Stimulated activated CD8-positive, alpha-beta memory T cell treated with anti-CD3 and anti-CD28 coated beads, Interleukin-12 subunit alpha, Interleukin-12 subunit beta, amount 100 ng/mL, for 4 hours (primary cell): ENCODE measurements around the gene NCKAP5.

Source experiments
- DNase-seq: peaks from one replicate; pipeline ENCODE4 v3.0.0-alpha.2; 2020; ENCODE audit warnings: low read depth

NCKAP5 gene

GRCh38 chr2:133333181-133333580 lies 235.1 kb downstream of the NCKAP5 start:
- no peak for DNase-seq

DNA sequence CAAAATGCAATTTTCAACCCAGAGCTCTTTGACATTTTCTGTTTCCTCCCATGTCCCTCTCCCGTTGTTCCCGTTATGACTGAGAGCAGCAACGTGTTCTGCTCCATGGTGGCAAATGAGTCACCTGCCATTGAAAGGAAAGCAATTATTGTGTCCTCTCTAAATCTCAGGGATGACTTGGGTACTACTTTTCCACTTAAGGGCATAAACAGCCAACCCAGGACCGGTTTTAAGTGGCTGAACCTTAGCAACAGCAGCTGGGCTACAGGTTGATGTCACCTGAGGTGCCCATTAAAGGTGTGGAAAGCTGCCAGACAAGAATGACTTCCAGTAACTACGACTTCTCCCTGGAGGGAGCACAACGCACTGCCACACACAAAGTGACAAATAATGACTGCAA lies 236.8 kb downstream of the NCKAP5 start:
- DNase-seq = no peak

GRCh38 chr2:133326652-133327397 lies 241.4 kb downstream of the NCKAP5 start:
- DNase-seq = no peak

- DNase-seq = no peak
Observed at GRCh38 chr2:133324150-133324561, 244.1 kb downstream of the NCKAP5 start.

GRCh38 chr2:133322909-133323308 lies 245.4 kb downstream of the NCKAP5 start:
- no peak for DNase-seq

DNA sequence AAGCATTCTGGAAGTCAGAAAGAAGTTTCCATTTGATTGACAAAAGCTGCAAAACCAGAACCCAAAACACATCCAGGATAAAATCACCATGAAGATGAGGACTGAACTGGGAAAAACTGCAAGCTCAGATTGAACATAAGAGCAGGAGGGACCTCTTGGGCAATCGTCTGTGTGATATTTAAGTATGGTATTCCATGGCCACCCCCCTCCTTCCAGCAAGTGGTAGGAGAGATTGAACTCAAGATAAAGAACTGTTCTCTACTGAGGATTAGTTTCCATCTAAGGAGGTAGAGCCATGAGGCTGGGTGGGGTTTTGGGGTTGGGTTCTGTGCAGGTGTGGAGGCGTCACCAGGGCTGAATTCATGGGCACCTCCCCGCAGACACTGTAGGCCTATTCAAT lies 251.1 kb downstream of the NCKAP5 start:
- DNase-seq = no peak

DNA sequence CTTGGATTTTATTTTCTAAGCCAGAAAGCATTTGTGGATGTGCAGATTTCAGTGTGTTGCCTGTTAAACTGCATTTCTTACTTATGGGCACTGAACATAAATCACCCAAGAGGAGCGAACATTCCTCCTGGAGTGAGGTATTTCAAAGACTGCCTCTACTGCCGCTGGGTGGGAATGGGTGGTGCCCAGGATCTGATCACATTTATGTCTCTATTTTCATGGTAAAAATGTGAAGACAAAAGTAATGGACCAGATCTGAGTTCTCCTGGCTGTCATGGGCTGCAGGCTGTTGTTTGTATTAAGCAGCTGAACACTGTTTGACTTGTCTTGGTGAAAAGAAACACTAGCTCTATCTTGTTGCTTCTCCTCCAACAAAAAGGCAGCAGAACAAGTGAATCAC lies 251.7 kb downstream of the NCKAP5 start:
- DNase-seq = no peak

DNA sequence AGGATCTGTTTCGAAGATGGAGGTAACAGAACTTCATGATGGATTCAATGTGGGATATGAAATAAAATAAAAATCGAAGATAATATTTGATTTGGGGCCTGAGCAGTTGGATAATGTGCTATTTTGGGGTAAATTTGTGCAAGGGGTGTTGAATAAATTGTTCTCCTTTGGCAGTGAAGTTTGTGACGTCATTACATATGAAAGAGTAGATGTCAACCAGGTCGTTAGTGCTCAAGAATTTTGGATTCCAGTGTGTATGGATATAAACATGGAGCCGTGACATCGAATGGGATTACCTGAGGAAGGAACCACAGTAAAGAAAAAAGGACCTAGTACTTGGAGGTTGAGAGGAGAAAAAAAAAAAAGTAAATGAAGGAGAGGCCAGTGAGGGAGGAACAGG lies 253.0 kb downstream of the NCKAP5 start:
- no peak for DNase-seq

GRCh38 chr2:133314795-133315194 lies 253.5 kb downstream of the NCKAP5 start:
- DNase-seq = no peak

- no peak for DNase-seq
Observed at GRCh38 chr2:133312038-133312729, 256.1 kb downstream of the NCKAP5 start.

- no peak for DNase-seq
Observed at GRCh38 chr2:133306236-133306635, 262.0 kb downstream of the NCKAP5 start.

DNA sequence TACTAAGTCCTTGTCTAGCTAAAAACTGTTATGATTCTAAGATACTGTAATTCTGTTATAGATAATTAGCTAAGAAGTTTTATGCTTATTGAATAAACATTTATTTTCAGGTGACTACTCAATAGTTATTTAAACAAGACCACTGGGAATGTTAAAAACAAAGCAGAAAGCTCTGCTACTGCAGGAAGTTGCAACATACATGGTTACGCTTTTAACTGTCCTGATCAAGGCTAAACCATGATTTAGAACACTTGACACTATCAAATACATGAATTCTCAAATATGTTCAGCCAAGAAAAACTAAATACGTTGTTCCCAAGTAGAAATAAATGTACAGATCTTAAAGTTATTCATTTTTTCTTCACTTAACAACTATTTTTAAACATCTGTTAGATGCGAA lies 263.9 kb downstream of the NCKAP5 start:
- DNase-seq = no peak

DNA sequence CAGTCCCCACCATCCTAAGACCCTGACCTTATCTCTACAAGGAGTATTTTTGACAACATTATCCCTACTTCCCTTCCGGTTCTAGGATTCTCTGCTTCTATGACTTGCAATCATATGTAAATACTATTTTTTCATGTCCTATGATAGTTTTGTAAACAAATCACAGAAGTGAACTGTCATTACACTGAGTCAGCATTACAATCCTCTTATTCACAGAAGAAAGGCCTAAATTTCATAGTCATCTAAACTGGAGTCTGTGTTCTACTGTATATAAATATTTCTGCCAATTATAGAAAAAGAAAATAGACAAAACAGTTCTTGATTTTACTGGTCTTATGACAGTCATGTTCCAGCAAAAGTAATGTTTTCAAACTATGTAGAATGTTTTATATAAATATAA lies 265.1 kb downstream of the NCKAP5 start:
- DNase-seq = no peak

DNA sequence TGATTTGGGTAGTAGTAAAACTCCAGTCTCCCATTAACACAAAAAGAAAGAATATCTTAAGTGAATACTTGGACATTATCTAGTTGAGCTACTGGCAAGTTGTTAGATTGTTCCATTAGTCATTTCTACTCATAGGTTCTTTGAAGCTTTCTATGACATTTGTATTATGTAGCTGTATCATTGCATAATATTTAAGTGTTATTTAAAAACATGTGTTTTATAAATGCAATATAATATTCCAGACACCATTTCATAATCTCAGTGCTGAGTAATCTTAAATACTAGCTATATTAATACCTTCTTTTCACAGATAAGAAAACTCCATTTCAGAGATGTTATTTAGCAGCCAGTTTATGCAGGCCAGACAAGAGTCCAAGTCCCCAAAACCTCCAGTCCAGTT lies 271.9 kb downstream of the NCKAP5 start:
- no peak for DNase-seq

DNA sequence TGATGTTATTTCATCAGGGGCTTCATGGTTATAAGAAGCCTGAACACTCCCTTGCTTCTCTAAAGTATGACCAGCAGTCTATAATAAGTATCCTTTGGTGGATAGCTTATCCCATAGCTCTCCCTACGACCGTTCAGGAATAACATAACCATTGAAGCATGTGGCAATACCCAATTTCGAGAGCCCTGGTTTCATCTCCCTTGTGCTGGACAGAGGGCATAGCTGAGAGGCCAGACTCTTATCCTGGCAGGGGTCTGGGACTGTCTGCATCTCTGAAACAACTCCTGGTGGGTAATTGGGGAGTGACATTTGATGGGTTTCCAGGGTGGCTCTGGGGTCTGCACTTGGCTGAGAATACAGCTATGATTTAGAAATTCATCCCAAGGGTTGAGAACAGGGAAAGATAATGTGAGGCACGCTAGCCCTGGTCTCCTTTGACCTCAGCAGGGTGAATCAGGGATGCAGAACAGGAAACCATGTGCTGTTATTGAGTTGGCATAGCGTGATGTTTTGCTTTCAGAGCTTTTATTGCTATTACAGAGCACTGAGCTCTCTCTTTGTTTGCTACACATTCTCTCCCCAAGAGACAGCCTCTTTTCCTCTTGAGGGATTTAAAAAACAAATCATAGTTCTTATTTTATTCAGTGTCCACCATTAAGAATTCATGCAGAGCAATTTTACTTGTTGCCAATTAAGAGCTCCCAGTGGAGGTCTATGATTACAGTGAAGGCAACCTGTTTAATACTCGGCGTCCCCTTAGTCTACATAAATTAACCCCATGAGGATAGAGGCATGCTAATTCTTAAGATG lies 274.5 kb downstream of the NCKAP5 start:
- DNase-seq = no peak

DNA sequence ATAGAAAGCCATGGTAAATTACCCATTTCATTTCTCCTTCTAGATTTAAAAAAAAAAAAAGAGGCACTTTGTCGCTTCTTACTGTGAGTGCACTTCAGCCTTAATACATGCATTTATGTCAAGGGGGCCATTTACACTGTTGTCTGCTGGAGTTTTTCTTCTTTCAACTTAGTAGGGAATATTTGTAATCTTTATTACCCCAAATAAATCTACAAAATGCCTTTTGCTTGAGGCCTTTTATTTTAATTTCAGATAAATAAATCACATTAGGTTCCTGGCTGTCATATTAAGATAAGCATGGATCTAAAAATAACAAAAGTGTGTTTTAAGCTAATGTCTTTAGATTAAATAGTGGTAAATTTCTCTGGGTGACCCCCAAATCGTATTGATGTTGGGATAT lies 276.0 kb downstream of the NCKAP5 start:
- DNase-seq = no peak

DNA sequence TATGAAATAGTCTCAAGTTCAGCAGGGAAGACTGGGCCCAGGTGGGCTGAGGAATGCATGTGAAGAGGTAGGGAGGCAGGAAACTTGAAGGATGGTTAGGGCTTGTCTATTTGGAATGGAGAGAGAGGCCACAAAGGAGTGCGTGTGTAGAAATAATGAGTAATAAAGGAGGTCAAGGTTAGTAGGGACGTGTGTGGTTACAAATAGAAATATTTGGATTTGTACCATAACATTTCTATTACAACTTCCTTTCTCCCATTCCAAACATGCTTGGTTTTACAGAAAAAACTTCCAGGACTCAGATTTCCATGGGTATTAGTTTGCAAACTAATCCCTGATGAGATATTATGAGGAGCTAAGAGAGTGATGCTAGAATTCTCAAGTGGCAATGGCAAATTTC lies 280.6 kb downstream of the NCKAP5 start:
- DNase-seq = no peak

DNA sequence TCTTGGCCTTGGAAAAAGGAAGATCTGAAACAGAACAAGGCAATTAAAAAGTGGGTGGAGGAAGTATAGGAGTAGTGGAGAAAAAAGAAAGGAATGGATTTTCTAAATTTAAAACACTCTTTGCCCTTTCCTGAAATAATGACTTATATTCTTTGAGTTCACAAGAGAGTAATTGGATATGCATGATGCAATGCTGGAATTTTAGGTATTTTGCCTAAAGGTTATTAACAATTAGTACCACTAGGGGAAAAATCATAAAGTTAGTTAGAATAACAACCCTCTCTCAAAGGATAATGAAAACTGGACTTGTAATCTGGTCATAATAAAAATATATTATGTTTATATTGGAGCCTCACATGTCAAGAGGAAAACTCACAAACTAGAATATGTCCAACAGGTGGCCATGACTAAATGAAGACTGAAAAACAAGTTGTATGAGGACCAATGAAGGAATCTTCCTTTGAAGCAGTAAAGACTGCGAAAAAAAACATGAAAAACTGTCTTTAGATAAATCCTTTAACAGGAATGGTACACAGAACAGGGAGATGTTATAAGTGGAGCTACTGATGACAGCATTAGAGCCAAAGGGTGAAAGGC lies 281.8 kb downstream of the NCKAP5 start:
- no peak for DNase-seq

DNA sequence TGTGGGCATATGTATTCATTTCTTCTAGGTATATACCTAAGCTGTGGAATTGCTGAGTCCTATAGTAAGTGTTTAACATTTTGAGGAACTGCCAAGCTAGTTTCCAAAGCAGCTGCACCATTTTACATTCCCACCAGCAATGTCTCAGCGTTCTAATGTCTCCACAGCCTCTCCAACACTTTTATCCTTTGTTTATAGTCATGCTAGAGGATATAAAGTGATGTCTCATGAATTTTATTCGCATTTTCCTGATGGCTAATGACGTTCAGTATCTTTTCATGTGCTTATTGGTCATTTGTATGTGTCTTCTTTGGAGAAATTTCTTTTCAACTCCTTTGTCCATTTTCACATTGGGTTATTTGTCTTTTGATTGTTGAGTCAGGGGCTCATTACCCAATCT lies 295.2 kb downstream of the NCKAP5 start:
- no peak for DNase-seq

DNA sequence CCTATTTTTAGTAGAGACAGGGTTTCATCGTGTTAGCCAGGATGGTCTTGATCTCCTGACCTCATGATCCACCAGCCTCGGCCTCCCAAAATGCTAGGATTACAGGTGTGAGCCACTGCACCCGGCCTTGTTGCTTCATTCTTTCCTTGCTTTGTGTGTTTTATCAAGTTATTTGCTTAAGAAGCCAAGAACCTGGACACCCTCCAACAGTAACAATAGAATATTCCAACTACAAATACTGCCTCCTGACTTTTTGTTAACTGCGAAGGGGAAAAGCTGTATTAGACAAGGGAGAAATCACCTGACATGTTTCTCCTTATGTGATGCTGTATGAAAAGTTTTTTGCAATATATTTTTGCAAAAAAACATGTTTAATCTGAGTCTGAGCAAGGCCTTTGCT lies 297.2 kb downstream of the NCKAP5 start:
- DNase-seq = no peak

DNA sequence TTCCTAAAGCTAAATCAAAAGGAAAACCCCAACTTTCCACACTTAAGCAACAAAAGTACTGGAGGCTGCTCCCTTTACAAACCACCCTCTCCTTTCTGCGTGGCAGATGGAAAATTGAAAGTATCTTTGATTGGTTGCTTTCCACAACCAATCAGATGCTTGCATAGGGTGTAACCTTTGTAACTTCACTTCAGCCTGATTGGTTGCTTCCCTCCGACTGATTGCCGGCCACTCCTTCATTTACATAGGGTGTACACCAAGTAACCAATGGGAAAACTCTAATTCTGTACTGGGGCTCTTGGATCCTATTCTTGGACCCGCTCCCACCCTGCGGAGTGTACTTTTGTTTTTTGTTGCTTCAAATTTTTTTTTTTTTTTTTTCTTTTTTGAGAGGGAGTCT lies 297.7 kb downstream of the NCKAP5 start:
- no peak for DNase-seq

DNA sequence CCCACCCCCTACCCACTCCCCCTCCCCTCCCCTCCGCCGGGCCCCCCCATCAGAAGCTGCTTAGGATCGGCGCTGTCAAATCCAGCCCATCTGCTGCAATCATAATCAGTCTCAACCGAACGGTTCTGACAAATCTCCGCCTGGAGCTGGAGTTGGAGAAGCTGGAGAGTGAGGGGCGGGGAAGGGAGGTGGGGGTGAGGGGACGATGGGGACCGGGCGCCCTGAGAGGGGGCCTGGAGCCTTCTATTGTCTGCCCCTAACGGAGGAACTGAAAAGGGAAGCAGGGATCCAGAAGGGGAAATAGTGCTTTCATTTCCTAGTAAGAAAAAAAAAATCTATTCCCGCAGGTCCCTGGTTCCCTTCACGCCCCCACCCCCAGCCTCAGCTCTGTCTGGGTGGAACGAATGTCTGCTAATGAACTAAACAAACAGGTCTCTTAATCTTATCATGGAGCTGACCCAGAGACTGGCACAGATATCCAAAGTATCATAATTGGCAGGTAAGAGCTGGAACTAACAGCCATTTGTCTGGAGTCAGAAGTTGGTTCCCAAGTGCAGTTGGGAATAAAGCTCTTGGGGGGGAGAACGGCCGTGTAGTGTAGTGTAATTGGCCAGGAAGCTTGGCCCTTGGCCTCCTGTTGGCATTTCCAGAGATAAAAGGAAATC lies 301.2 kb downstream of the NCKAP5 start:
- no peak for DNase-seq
